ENCODE results near the gene ORAI2.
A peak's percentile ranks its signal among the peaks of the same experiment; 100 is the strongest.
"Not testable (repeated sequence)": the region's sequence is repeated elsewhere in the genome, so short reads cannot be mapped to it uniquely, and the experiment has no call there.

The ORAI2 gene

DNA sequence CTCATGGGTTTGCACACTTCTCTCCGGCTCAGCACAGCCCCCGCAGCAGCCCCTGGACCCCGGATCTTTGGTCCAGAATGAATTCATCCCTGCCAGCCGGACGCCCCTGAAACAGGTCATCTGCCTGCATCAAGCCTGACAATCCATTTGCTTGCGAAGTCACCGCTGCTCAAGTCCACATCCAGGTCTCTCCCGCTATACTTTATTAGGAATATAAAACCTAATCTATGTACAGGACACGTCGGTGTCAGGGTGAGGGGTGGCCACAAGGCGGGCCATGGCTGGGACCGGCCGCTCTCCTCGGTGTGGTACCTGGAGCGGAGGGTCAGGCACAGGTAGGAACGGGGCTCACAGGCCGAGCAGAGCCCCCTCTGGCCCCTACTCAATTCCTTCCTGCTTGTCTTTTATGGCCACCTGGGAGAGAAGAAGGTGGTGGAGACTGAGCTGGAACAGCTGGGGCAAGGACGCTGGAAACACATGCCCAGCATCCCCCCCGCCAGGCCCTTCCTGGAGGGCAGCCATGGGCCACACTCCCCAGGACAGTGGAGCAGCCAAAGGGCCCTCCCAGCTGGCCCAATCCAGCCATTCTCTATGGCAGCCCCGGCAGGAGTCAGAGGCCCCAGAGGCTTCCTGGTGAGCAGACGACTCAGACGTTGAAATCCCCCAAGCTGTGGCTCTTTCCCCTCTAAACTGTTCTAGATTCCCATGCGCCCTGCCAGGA, 40.1 kb downstream of the ORAI2 start:
- TF ChIP-seq, protein P1, sequence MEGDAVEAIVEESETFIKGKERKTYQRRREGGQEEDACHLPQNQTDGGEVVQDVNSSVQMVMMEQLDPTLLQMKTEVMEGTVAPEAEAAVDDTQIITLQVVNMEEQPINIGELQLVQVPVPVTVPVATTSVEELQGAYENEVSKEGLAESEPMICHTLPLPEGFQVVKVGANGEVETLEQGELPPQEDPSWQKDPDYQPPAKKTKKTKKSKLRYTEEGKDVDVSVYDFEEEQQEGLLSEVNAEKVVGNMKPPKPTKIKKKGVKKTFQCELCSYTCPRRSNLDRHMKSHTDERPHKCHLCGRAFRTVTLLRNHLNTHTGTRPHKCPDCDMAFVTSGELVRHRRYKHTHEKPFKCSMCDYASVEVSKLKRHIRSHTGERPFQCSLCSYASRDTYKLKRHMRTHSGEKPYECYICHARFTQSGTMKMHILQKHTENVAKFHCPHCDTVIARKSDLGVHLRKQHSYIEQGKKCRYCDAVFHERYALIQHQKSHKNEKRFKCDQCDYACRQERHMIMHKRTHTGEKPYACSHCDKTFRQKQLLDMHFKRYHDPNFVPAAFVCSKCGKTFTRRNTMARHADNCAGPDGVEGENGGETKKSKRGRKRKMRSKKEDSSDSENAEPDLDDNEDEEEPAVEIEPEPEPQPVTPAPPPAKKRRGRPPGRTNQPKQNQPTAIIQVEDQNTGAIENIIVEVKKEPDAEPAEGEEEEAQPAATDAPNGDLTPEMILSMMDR (conservative IDR thresholded peaks at IDR 0.05; ENCODE audit: low read depth, low read length) = no peak
- no peak for DNase-seq (ENCODE audit: low read depth)
- no peak overlapping the region for H3K4me3 ChIP-seq (ENCODE audit: low read depth, low read length)

- H3K4me3 ChIP-seq (ENCODE audit: low read depth, low read length); DNase-seq (ENCODE audit: low read depth): not testable (repeated sequence)
Measured at GRCh38 chr7:102474116-102474515, 40.7 kb downstream of the ORAI2 start.

GRCh38 chr7:102474736-102475435, 41.5 kb downstream of the ORAI2 start:
- H3K4me3 ChIP-seq (ENCODE audit: low read depth, low read length); DNase-seq (ENCODE audit: low read depth): not testable (repeated sequence)

DNA sequence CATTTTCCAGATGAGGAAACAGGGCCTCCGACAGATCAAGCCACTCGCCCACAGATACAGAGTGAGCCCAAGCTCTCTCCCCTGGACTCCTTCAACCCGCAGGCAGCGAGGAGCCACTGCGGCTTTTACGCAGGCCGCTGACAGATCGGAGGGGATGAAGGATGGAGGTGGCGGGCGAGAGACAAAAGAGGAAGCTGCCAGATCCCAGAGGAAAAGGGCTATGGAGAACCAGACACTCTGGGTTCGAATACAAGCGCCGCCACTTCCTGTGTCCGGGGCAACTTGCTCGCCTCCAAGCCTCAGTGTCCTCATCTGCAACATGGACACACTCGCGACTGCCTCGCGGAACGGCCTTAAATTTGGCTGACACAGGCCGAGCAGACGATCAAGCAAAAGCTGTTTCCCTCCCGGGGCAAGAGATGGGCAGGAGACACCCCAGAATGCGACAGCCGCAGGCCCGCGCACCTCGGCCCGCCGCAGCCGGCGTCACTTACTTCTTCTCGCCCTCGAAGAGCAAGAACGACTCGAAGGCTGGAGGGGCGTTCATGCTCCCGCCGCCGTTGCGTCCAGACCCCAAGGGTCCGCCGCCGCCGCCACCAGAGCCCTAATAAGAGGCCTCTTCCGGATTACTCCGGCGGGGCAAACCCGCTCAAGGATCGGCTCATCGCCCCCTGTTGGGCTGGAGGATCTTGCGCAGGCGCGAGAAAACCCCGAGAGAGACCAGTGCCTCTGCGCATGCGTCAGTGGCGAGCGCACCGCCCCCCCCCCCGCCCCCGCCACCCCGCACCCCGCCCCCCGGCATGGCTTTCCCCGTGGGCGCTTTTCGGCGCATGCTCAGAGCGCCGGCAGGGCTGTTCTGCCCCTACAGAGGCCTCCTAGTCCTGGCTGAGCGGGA, 45.2 kb downstream of the ORAI2 start, which contains the start of gene POLR2J:
Gene POLR2J, minus strand, starts transcription at position 609 of the 895 bp plus-strand sequence. Its CDS starts 62 bp downstream, at position 547.
- peak; percentile 42 for DNase-seq (ENCODE audit: low read depth)
- H3K4me3 ChIP-seq (ENCODE audit: low read depth, low read length) = peak within 1 kb of the TSS; percentile 51

DNA sequence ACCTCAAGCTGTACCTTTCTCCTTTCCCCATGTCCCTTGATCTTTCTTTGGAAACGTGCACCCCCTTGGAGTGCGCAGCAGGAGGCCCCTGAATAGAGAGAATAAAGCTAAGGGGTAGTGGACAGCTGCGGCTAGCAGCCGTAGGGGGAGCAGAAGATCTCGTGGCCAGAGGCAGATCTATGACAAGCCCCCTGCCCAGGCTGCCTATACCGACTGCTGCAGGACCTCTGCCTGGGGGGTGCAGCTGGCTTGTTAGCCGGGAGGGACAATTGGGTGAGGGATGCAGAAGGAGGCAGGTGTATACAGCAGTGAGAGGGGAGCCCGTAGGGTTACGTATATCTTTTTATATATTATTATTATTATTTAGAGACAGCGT, 45.8 kb downstream of the ORAI2 start:
- H3K4me3 ChIP-seq (ENCODE audit: low read depth, low read length); DNase-seq (ENCODE audit: low read depth): not testable (repeated sequence)

GRCh38 chr7:102479982-102480637, 46.7 kb downstream of the ORAI2 start:
- not testable (repeated sequence) for H3K4me3 ChIP-seq (ENCODE audit: low read depth, low read length); DNase-seq (ENCODE audit: low read depth)
- TF ChIP-seq, protein P1 (conservative IDR thresholded peaks at IDR 0.05; ENCODE audit: low read depth, low read length) = peak; percentile 41

GRCh38 chr7:102481962-102482361, 48.6 kb downstream of the ORAI2 start:
- not testable (repeated sequence) for DNase-seq (ENCODE audit: low read depth); H3K4me3 ChIP-seq (ENCODE audit: low read depth, low read length)

DNA sequence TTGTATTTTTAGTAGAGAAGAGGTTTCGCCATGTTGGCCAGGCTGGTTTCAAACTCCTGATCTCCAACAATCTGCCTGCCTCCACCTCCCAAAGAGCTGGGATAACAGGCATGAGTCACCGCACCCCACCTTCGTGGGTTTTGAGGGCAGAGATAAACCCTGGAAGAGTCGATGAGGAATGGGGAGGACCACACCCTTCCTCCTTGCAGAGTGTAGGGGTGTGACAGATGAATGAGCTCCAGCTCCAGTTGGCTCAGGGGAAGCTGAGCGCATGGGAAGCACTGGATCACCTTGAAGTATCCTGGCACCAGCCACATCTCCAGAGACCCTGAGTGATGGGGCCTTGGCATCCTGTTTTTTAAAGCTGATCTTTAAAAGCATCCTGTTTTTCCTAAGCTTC, 50.9 kb downstream of the ORAI2 start:
- not testable (repeated sequence) for H3K4me3 ChIP-seq (ENCODE audit: low read depth, low read length); DNase-seq (ENCODE audit: low read depth)

DNA sequence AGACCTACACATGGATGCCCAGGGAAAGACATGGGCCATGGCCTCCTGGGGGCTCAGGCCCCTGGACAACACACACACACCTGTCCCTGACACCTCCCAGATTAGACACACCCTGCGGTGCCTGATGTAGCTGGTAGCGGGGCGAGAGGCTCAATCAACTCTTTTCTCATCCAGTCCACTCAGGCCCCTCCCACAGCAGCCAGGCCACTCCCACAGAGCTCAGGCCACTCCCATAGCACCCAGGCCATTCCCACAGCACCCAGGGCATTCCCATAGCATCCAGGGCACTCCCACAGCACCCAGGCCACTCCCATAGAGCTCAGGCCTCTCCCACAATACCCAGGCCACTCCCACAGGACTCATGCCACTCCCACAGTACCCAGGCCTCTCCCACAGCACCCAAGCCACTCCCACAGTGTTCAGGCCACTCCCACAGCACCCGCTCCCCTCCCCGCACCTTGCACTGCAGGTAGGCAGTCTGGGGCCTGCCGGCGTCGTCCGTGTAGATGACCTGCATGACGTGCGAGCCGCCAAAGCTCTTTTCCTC, 57.2 kb downstream of the ORAI2 start:
- not testable (repeated sequence) for DNase-seq (ENCODE audit: low read depth); H3K4me3 ChIP-seq (ENCODE audit: low read depth, low read length)

- not testable (repeated sequence) for H3K4me3 ChIP-seq (ENCODE audit: low read depth, low read length); DNase-seq (ENCODE audit: low read depth)
Measured at GRCh38 chr7:102493220-102493935, 60.0 kb downstream of the ORAI2 start.

- DNase-seq (ENCODE audit: low read depth); H3K4me3 ChIP-seq (ENCODE audit: low read depth, low read length): not testable (repeated sequence)
Measured at GRCh38 chr7:102494026-102494425, 60.7 kb downstream of the ORAI2 start.

- H3K4me3 ChIP-seq (ENCODE audit: low read depth, low read length); DNase-seq (ENCODE audit: low read depth): not testable (repeated sequence)
Measured at GRCh38 chr7:102494473-102495149, 61.2 kb downstream of the ORAI2 start.

DNA sequence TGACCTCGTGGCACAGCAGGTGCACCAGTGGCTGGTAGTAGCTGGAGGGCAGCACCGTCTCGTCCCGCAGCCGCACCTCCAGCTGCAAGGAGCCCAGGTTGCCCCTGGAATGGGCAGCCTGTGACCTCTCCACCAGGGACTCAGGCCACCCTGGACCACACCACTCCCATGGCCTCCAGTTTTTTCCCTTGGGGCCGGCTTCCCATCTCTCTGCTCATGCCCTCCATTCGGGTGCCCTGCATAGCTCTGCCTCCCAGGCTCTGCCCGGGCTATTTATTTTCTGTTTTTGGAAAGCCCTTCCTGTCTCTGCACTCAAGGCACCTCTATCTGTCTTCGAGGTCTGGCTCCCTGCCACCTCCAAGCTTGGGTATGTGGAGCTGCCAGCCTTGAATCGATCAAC, 63.5 kb downstream of the ORAI2 start:
- not testable (repeated sequence) for H3K4me3 ChIP-seq (ENCODE audit: low read depth, low read length); DNase-seq (ENCODE audit: low read depth)

- not testable (repeated sequence) for DNase-seq (ENCODE audit: low read depth); H3K4me3 ChIP-seq (ENCODE audit: low read depth, low read length)
Measured at GRCh38 chr7:102497308-102497707, 63.9 kb downstream of the ORAI2 start.
